Endothelial cell of umbilical vein (primary cell): Measurements from ENCODE around the gene ADGRL3. TPM values are rescaled to one million over a fixed set of nuclear protein-coding genes. Genes with fewer than 3 reads are reported as not detected.

Experiments
- BruUV-seq: library from RNA; stranded (reverse); fragments of 400-500 nt; replicated peaks from 2 replicates; lab custom pipeline; 2021; lab: Mats Ljungman, UMichigan
- CTCF ChIA-PET: fragments of 300-600, 350-600 bp; sonication (Branson Sonifier 250); formaldehyde crosslinking; loops from one replicate; lab custom pipeline; 2021; ENCODE audit warnings: antibody characterized with exemption, inconsistent platforms; lab: Charles Lee
- POLR2A ChIA-PET: fragments of 300-600, 350-600 bp; sonication (Branson Sonifier 250); formaldehyde crosslinking; loops from one replicate; lab custom pipeline; 2021; ENCODE audit warnings: antibody characterized with exemption, inconsistent platforms; lab: Charles Lee
- DNase-seq: peaks from one replicate; pipeline ENCODE4 v3.0.0-alpha.2; 2011; ENCODE audit warnings: low read depth, low spot score
- FAIRE-seq: peaks from 2 replicates; lab custom pipeline; 2011; peaks lifted over from hg19 to GRCh38; lab: Jason Lieb, UNC
- H2AFZ ChIP-seq: 2 replicates; pipeline ENCODE4 v1.6.0; 2012; ENCODE audit warnings: low read depth, low read length, control low read depth, inconsistent platforms
- H3K27ac ChIP-seq: 2 replicates; pipeline ENCODE4 v1.5.1; 2011; ENCODE audit warnings: low read depth, mild to moderate bottlenecking, control low read depth, low read length, moderate library complexity; ENCODE audit not compliant: insufficient read depth
- H3K27me3 ChIP-seq, 2 experiments: 2 replicates each; pipeline versions ENCODE4 v1.6.0 to v1.6.1; 2011; ENCODE audit warnings: low read length in 2 of 2, mixed read lengths in 1 of 2; ENCODE audit not compliant: control insufficient read depth in 2 of 2, insufficient read depth in 2 of 2
- H3K36me3 ChIP-seq, 2 experiments: 2 replicates in 1 of 2; 3 replicates in 1 of 2; pipeline ENCODE4 v1.5.1; 2011; ENCODE audit warnings: low read length in 2 of 2, mild to moderate bottlenecking in 1 of 2, moderate library complexity in 1 of 2; ENCODE audit not compliant: control insufficient read depth in 2 of 2, insufficient read depth in 2 of 2; ENCODE audit errors: extremely low read depth in 1 of 2
- H3K4me1 ChIP-seq: 3 replicates; pipeline ENCODE4 v1.5.1; 2011; ENCODE audit warnings: mild to moderate bottlenecking, low read length; ENCODE audit not compliant: control insufficient read depth, insufficient read depth; ENCODE audit errors: extremely low read depth
- H3K4me2 ChIP-seq: 2 replicates; pipeline ENCODE4 v1.6.1; 2011; ENCODE audit warnings: low read length, control low read depth, mixed read lengths; ENCODE audit not compliant: insufficient read depth
- H3K4me3 ChIP-seq, 3 experiments: fragments of 200-600 bp in 1 of 3; sonication (generic), shearing (Covaris generic) in 1 of 3; replicated peaks in 1 of 3; 2 replicates each; pipeline ENCODE4 v1.5.1; 2011 to 2016; ENCODE audit warnings: control low read depth in 3 of 3, low read length in 3 of 3, mild to moderate bottlenecking in 2 of 3, inconsistent platforms in 1 of 3, low read depth in 1 of 3, moderate library complexity in 1 of 3; ENCODE audit not compliant: insufficient read depth in 1 of 3
- H3K79me2 ChIP-seq: 2 replicates; pipeline ENCODE4 v1.6.0; 2012; ENCODE audit warnings: low read length, inconsistent platforms; ENCODE audit not compliant: control insufficient read depth, insufficient read depth
- H3K9ac ChIP-seq: replicated peaks from 2 replicates; pipeline ENCODE3; 2011; ENCODE audit warnings: low read length, control low read depth; ENCODE audit not compliant: insufficient read depth; ENCODE audit errors: extremely low read depth
- H3K9me1 ChIP-seq: replicated peaks from 3 replicates; pipeline ENCODE4 v1.6.0; 2011; ENCODE audit warnings: mild to moderate bottlenecking, low read length; ENCODE audit not compliant: control insufficient read depth, insufficient read depth; ENCODE audit errors: extremely low read depth
- H3K9me3 ChIP-seq: replicated peaks from 2 replicates; pipeline ENCODE4 v1.5.1; 2012; ENCODE audit warnings: low read length, inconsistent platforms; ENCODE audit not compliant: control insufficient read depth, insufficient read depth
- H4K20me1 ChIP-seq: replicated peaks from 2 replicates; pipeline ENCODE3; 2011; ENCODE audit warnings: mild to moderate bottlenecking, low read length; ENCODE audit not compliant: control insufficient read depth, insufficient read depth; ENCODE audit errors: extremely low read depth
- EZH2 ChIP-seq: IDR thresholded peaks from 2 replicates; pipeline ENCODE4 v1.6.1; 2012; ENCODE audit warnings: borderline replicate concordance, low read depth, mild to moderate bottlenecking, moderate library complexity, low read length, inconsistent platforms; ENCODE audit not compliant: severe bottlenecking
- FOS ChIP-seq: IDR thresholded peaks from 2 replicates; pipeline ENCODE4 v1.6.1; 2011; ENCODE audit warnings: mild to moderate bottlenecking, low read length, moderate library complexity, borderline replicate concordance; ENCODE audit not compliant: insufficient read depth
- GATA2 ChIP-seq: IDR thresholded peaks from 2 replicates; pipeline ENCODE4 v1.7.0; 2011; ENCODE audit warnings: low read depth, mild to moderate bottlenecking, moderate library complexity, mixed read lengths, low read length; ENCODE audit not compliant: insufficient read length, insufficient read depth
- JUN ChIP-seq: IDR thresholded peaks from 2 replicates; pipeline ENCODE4 v1.6.1; 2011; ENCODE audit warnings: borderline replicate concordance, low read depth; ENCODE audit not compliant: insufficient read length, insufficient read depth
- MYC ChIP-seq: IDR thresholded peaks from one replicate; pipeline ENCODE4 v1.6.1; 2011; ENCODE audit warnings: mild to moderate bottlenecking, low read depth, low read length
- POLR2A ChIP-seq: IDR thresholded peaks from 2 replicates; pipeline ENCODE4 v1.6.1; 2012; ENCODE audit warnings: low read depth, mild to moderate bottlenecking, control low read depth, low read length
- POLR2AphosphoS5 ChIP-seq: IDR thresholded peaks from 2 replicates; pipeline ENCODE4 v1.6.1; 2012; ENCODE audit warnings: low read depth, mild to moderate bottlenecking, control low read depth, low read length, moderate library complexity; ENCODE audit not compliant: insufficient read depth
- dilution Hi-C: fragments of 300-500 bp; cut with MboI; formaldehyde crosslinking; loops from one replicate; pipeline ENCODE4 v1.15.0; 2019; ENCODE audit warnings: low sequenced_read_pairs; ENCODE audit not compliant: extremely low pct_ligation_motif_present
- intact Hi-C: fragments of 100-400 bp; cut with micrococcal nuclease; formaldehyde crosslinking; loops from one replicate; pipeline ENCODE4 v1.10.0; 2022
- polyA plus RNA-seq, 4 experiments: library from polyadenylated mRNA; depleted of rRNA in 3 of 4; stranded (reverse) in 3 of 4; unstranded in 1 of 4; fragments of >200 nt; gene quantifications; 2 replicates each; pipeline versions ENCODE4 v1.2.1 to v1.2.3, GENCODE V29; 2011 to 2012; ENCODE audit warnings: missing spikeins in 1 of 4
- total RNA-seq: library from RNA; stranded (reverse); gene quantifications from 2 replicates; pipeline ENCODE4 v1.2.3, GENCODE V29; 2021
- TF ChIP-seq, protein P1 (sequence below): IDR thresholded peaks from 2 replicates; pipeline ENCODE4 v1.6.1; 2011; ENCODE audit not compliant: insufficient read depth, insufficient read length
- TF ChIP-seq, protein P2 (sequence below), 2 donors: IDR thresholded peaks; 1 replicate in 1 of 2; 2 replicates in 1 of 2; pipeline ENCODE4 v1.5.1; 2011; ENCODE audit warnings: low read length in 2 of 2, mild to moderate bottlenecking in 2 of 2, moderate library complexity in 2 of 2, control low read depth in 1 of 2, inconsistent platforms in 1 of 2, low read depth in 1 of 2; ENCODE audit not compliant: insufficient read depth in 1 of 2; ENCODE audit errors: extremely low read depth in 1 of 2

Gene ADGRL3
- total and polyA plus RNA-seq, 2 donors (not counting 3 experiments of a cell fraction or from before 2014, with no cell fraction given) = not detected

DNA sequence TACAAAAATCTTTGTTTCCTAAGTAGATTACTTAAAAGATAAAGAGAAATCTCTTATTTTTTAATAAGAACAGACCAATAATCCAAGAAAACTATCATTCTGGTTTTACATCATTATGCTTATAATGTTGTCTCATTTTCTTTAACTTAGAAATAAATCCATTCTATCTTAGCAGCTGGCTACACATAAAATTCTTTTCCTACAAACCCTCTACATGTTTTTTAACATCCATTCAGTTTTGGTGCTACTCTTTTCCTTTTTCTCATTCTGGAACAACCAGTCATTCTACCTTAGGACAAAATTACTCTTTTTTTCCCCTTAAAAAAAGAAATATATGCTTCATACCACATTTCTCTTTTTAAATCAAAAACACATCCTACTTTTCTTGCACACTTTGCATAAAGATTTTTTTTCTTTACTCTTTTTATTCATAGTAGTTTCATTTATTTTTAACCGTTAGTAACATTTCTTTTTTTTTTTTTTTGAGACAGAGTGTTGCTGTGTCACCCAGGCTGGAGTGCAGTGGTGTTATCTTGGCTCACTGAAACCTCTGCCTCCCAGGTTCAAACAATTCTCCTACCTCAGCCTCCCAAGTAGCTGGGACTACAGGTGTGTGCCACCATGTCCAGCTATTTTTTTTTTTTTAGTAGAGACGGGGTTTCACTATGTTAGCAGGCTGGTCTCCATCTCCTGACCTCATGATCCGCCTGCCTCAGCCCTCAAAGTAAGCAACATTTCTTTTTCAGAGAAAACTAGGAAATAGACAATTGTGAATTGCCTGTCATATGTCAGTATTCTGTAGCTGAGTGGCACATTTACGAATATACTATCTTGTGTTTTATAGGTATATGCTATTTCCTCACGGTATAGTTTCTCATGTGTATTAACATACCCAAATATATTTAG is 562.8 kb downstream of the ADGRL3 start:
- Histone ChIP-seq H3K4me1 (no peaks in the 10 kb centered on the region), H3K27ac (no peak overlapping the region), H3K36me3 (no peaks in the 10 kb centered on the region), H3K4me3 (no peak overlapping the region), H2AFZ (no peak overlapping the region), H3K27me3 (no peaks in the 10 kb centered on the region), H4K20me1 (no peaks in the 10 kb centered on the region), H3K4me2 (no peak overlapping the region), H3K9me1 (no peaks in the 10 kb centered on the region), H3K79me2 (no peaks in the 10 kb centered on the region), H3K9ac (no peak overlapping the region), H3K9me3 (no peaks in the 10 kb centered on the region)
- dilution Hi-C loops = no loop called here
- BruUV-seq = no TSS peak
- intact Hi-C loops = no loop called here
- DNase-seq (no peak), FAIRE-seq (no peak)
- ChIA-PET POLR2A (no interaction called here), CTCF (no interaction called here)
- TF ChIP-seq POLR2AphosphoS5 (no peak), JUN (no peak), GATA2 (no peak), EZH2 (no peak), MYC (no peak), FOS (no peak), POLR2A (no peak)
- TF ChIP-seq, protein P1, sequence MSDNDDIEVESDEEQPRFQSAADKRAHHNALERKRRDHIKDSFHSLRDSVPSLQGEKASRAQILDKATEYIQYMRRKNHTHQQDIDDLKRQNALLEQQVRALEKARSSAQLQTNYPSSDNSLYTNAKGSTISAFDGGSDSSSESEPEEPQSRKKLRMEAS = no peak
- TF ChIP-seq, protein P2, sequence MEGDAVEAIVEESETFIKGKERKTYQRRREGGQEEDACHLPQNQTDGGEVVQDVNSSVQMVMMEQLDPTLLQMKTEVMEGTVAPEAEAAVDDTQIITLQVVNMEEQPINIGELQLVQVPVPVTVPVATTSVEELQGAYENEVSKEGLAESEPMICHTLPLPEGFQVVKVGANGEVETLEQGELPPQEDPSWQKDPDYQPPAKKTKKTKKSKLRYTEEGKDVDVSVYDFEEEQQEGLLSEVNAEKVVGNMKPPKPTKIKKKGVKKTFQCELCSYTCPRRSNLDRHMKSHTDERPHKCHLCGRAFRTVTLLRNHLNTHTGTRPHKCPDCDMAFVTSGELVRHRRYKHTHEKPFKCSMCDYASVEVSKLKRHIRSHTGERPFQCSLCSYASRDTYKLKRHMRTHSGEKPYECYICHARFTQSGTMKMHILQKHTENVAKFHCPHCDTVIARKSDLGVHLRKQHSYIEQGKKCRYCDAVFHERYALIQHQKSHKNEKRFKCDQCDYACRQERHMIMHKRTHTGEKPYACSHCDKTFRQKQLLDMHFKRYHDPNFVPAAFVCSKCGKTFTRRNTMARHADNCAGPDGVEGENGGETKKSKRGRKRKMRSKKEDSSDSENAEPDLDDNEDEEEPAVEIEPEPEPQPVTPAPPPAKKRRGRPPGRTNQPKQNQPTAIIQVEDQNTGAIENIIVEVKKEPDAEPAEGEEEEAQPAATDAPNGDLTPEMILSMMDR (IDR thresholded peaks at IDR 0.05; ENCODE audit: extremely low read depth in 1 of 2, insufficient read depth in 1 of 2, low read depth in 1 of 2, low read length in 2 of 2) = no peak
